Measurements from ENCODE around the gene OVCH1.
A peak's percentile ranks its signal among the peaks of the same experiment; 100 is the strongest.

Gene OVCH1

DNA sequence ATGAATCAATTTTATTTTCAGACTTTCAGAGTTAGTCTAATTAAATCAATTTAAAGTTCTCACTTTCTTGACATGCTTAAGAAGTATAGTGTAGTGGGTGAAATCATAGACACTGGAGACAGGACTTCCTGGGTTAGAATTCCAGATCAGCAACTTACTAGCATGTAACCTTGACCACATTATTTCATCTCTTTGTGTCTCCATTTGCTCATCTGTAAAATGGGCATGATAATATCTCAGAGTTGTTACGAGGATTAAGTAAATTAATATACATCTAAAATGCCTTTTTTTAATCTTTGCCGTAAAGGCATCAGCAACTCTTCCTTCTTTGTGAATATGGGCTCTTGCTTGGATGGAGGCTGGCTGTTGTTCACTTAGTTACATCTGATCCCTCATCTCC, 115.2 kb downstream of the OVCH1 start:
- no peak overlapping the region for H3K9ac ChIP-seq (ENCODE audit: low read length)
- peaks cover 36% of the 10 kb centered on the region for H3K79me2 ChIP-seq (ENCODE audit: low read length)
- peak overlapping the region; percentile 86; the same call in 1 of the 2 replicates for H3K4me3 ChIP-seq (ENCODE audit: low read length)
- no peak overlapping the region for H3K27ac ChIP-seq (ENCODE audit: low read length)
- TF ChIP-seq, protein P1, sequence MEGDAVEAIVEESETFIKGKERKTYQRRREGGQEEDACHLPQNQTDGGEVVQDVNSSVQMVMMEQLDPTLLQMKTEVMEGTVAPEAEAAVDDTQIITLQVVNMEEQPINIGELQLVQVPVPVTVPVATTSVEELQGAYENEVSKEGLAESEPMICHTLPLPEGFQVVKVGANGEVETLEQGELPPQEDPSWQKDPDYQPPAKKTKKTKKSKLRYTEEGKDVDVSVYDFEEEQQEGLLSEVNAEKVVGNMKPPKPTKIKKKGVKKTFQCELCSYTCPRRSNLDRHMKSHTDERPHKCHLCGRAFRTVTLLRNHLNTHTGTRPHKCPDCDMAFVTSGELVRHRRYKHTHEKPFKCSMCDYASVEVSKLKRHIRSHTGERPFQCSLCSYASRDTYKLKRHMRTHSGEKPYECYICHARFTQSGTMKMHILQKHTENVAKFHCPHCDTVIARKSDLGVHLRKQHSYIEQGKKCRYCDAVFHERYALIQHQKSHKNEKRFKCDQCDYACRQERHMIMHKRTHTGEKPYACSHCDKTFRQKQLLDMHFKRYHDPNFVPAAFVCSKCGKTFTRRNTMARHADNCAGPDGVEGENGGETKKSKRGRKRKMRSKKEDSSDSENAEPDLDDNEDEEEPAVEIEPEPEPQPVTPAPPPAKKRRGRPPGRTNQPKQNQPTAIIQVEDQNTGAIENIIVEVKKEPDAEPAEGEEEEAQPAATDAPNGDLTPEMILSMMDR (IDR thresholded peaks at IDR 0.05; ENCODE audit: low read depth, low read length): no peak
- no peak for TF ChIP-seq EZH2phosphoT487 (IDR thresholded peaks at IDR 0.05; ENCODE audit: low read depth)
- peaks cover 10% of the 10 kb centered on the region for H3K36me3 ChIP-seq (replicated peaks; ENCODE audit: low read depth, low read length)
- H4K20me1 ChIP-seq (ENCODE audit: insufficient read depth, low read length): peaks cover 5% of the 10 kb centered on the region
- no peaks in the 10 kb centered on the region for H3K9me3 ChIP-seq (ENCODE audit: insufficient read depth, low read length)
- H3K4me2 ChIP-seq (ENCODE audit: low read length): peak overlapping the region; percentile 85
- H3K27me3 ChIP-seq (ENCODE audit: low read depth, low read length): no peaks in the 10 kb centered on the region
- H3K4me1 ChIP-seq (ENCODE audit: low read length): peaks cover 15% of the 10 kb centered on the region
- H2AFZ ChIP-seq (ENCODE audit: low read depth, low read length): peak overlapping the region; percentile 92; the same call in 1 of the 2 replicates

DNA sequence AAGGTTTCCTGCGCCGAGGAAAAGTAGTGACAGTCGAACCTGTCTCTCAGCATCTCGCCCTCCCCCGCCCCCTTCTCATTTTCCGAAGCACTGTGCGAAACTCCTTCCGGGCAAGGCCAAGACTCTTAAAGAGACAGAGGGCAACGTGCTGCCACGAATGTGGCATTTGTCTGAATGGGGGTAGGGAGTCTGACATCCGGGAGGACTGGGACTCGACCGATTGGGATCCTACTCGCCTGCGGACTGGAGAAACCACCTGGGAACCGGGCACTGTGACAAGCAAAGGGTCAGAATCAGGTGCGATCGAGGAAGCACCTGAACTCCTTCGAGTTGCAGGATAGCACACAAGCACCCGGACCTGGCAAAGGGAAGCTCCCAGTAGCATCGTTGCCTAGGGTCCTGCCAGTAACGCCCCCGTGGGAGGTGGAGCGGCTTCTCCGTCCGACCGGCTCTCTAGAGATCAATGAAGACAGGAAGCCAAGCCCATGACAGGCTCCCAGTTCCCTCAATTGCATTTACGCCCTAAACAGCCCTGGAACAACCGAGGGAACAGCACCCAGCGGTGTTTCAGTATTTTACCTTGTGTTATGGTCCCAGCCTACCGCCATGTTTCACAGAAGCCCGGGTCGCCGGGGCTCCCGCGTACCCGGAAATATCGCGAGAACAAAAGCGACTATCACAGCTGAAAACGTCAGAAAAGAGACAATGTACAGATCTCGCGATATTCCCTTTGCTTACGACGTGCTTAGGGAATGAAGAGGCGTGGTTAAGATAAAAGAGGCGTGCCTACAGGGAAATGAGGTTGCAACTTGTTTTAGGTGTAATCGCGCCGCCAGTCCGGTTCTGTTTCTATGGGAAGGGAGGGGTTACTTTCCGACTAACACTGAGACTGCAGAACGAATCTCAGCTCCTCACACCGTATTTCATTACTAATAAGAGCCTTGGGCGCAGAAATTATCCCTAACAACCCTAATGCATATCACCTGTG, 116.7 kb downstream of the OVCH1 start, which contains the start of gene ERGIC2:
Gene ERGIC2, minus strand, starts transcription at position 637 of the 988 bp plus-strand sequence. CDS start 9,539 bp downstream, outside the sequence.
- H2AFZ ChIP-seq (ENCODE audit: low read depth, low read length): peak within 1 kb of the TSS; percentile 92
- peak within 1 kb of the TSS; percentile 88 for H3K4me2 ChIP-seq (ENCODE audit: low read length)
- peak within 1 kb of the TSS; percentile 83 for H3K9ac ChIP-seq (ENCODE audit: low read length)
- H4K20me1 ChIP-seq (ENCODE audit: insufficient read depth, low read length): peaks cover 14% of the 10 kb centered on the region
- TF ChIP-seq, protein P1 (IDR thresholded peaks at IDR 0.05; ENCODE audit: low read depth, low read length): no peak
- TF ChIP-seq EZH2phosphoT487 (IDR thresholded peaks at IDR 0.05; ENCODE audit: low read depth): no peak
- H3K4me1 ChIP-seq (ENCODE audit: low read length): peaks cover 25% of the 10 kb centered on the region
- H3K4me3 ChIP-seq (ENCODE audit: low read length): peak within 1 kb of the TSS; percentile 86
- H3K27me3 ChIP-seq (ENCODE audit: low read depth, low read length): no peaks in the 10 kb centered on the region
- no peaks in the 10 kb centered on the region for H3K9me3 ChIP-seq (ENCODE audit: insufficient read depth, low read length)
- peaks cover 50% of the 10 kb centered on the region for H3K79me2 ChIP-seq (ENCODE audit: low read length)
- H3K36me3 ChIP-seq (replicated peaks; ENCODE audit: low read depth, low read length): peaks cover 20% of the 10 kb centered on the region
- H3K27ac ChIP-seq (ENCODE audit: low read length): peak within 1 kb of the TSS; percentile 71
